Esophagus squamous epithelium (tissue), 4 donors: ENCODE results near the gene LRRC71.

Source experiments
- POLR2A ChIP-seq, 4 donors: fragments of 450-650 bp; IDR thresholded peaks; one replicate each; pipeline ENCODE4 v1.6.1; 2017; ENCODE audit warnings: antibody characterized with exemption in 4 of 4, mild to moderate bottlenecking in 4 of 4, moderate library complexity in 3 of 4
- TF ChIP-seq, protein P1 (sequence below), 6 experiments: fragments of 450-650 bp in 4 of 6; fragments of 200-600 bp in 2 of 6; sonication (generic) in 2 of 6; IDR thresholded peaks; one replicate each; pipeline ENCODE4 v1.5.1; 2016 to 2019; ENCODE audit warnings: antibody characterized with exemption in 6 of 6, mild to moderate bottlenecking in 4 of 6, moderate library complexity in 4 of 6

DNA sequence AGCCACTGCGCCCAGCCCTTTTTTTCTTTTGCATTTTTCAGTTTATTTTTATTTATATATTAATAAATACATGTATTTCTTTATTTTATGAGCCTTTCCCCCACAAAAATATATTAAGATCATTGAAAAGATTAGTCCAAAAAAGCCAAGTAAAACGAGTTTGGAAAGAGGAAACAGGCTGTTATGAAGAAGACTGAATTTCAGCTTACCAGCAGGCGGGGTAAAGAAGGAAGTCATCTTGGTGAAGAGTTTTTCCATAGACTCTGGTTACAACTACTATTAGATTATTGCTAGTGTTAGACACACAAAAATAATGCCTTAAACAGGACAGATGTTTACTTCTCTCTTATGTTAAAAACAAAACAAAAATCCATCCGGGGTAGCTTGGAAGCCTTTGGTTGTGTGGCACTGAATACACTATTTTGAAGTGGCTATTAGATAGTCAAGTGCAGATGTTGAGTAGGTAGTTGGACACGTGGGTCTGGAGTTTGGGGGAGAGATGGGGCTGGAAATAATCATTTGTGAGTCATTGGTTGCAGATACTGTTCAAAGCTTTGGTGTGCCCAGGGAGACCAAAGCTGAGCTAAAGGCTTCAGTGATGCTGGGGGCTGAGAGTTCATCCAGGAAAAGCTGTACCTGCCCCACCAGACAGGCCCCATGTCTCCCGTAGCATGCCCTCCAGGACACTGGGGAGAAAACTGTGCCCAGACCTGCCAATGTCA lies 8.7 kb upstream of the LRRC71 start:
- TF ChIP-seq, protein P1, sequence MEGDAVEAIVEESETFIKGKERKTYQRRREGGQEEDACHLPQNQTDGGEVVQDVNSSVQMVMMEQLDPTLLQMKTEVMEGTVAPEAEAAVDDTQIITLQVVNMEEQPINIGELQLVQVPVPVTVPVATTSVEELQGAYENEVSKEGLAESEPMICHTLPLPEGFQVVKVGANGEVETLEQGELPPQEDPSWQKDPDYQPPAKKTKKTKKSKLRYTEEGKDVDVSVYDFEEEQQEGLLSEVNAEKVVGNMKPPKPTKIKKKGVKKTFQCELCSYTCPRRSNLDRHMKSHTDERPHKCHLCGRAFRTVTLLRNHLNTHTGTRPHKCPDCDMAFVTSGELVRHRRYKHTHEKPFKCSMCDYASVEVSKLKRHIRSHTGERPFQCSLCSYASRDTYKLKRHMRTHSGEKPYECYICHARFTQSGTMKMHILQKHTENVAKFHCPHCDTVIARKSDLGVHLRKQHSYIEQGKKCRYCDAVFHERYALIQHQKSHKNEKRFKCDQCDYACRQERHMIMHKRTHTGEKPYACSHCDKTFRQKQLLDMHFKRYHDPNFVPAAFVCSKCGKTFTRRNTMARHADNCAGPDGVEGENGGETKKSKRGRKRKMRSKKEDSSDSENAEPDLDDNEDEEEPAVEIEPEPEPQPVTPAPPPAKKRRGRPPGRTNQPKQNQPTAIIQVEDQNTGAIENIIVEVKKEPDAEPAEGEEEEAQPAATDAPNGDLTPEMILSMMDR (IDR thresholded peaks at IDR 0.05): no peak
- no peak for TF ChIP-seq POLR2A (IDR thresholded peaks at IDR 0.05)
